WI38 (cell line): ENCODE measurements around the gene EPSTI1.

Experiments used
- H3K4me3 ChIP-seq: 2 replicates; pipeline ENCODE4 v1.5.1; 2011; ENCODE audit warnings: low read depth, mild to moderate bottlenecking, control low read depth, low read length
- TF ChIP-seq, protein P1 (sequence below): IDR thresholded peaks from 2 replicates; pipeline ENCODE4 v1.5.1; 2012; ENCODE audit warnings: low read depth, mild to moderate bottlenecking, control low read depth, low read length

EPSTI1 gene

DNA sequence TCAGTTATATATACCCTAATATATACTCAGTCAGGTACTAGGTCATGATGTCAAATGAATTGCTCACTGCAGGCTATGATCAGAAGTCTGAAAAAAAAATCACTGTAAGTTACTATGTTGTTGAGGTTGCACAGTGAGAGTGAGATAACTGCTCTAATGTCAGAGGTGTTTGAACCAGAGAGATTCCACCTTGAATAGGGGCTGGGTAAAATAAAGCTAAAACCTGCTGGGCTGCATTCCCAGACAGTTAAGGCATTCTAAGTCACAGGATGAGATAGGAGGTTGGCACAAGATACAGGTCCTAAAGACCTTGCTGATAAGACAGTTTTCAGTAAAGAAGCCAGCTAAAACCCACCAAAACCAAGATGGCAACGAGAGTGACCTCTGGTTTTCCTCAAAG is 10.2 kb downstream of the EPSTI1 start:
- TF ChIP-seq, protein P1, sequence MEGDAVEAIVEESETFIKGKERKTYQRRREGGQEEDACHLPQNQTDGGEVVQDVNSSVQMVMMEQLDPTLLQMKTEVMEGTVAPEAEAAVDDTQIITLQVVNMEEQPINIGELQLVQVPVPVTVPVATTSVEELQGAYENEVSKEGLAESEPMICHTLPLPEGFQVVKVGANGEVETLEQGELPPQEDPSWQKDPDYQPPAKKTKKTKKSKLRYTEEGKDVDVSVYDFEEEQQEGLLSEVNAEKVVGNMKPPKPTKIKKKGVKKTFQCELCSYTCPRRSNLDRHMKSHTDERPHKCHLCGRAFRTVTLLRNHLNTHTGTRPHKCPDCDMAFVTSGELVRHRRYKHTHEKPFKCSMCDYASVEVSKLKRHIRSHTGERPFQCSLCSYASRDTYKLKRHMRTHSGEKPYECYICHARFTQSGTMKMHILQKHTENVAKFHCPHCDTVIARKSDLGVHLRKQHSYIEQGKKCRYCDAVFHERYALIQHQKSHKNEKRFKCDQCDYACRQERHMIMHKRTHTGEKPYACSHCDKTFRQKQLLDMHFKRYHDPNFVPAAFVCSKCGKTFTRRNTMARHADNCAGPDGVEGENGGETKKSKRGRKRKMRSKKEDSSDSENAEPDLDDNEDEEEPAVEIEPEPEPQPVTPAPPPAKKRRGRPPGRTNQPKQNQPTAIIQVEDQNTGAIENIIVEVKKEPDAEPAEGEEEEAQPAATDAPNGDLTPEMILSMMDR: no peak
- no peak overlapping the region for H3K4me3 ChIP-seq

DNA sequence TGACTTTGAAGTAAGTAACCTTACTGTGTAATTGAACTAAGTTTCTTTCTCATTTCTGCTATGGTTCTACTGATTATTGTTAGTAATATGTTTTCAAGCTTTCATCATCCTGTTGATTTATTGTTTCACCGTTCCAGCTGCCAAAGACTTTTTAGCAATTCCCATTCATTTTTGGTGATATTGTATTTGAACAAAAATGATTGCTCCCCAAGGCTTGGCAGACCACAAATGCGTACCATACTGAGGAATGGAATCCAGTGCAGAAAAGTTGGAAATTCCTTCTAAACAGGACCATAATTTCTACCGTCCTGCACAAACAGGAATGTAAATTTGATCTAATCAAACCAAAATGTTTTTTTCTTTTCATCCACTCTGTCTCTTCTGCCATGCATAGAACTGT is 10.7 kb downstream of the EPSTI1 start:
- TF ChIP-seq, protein P1: no peak
- H3K4me3 ChIP-seq: no peak overlapping the region

DNA sequence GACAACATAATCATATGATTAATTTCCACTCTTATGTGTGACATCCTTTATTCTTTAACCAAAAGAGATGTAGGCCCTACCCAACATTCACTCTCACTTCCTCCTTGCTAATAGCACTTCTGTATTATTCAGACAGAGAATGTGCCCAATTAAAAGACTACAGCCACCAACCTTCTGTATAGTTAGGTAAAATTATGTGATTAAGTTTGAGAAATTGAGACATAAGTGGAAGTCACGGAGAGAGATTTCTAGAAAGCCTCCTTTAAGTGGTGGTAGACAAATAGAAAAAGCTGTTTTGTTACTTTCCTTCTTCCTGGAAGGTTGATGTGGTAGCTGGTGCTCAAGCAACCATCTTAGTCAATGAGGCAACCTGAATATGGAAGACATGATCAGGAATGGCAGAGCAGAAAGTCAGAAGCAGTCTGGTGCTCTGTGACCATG is 14.8 kb downstream of the EPSTI1 start:
- TF ChIP-seq, protein P1: no peak

DNA sequence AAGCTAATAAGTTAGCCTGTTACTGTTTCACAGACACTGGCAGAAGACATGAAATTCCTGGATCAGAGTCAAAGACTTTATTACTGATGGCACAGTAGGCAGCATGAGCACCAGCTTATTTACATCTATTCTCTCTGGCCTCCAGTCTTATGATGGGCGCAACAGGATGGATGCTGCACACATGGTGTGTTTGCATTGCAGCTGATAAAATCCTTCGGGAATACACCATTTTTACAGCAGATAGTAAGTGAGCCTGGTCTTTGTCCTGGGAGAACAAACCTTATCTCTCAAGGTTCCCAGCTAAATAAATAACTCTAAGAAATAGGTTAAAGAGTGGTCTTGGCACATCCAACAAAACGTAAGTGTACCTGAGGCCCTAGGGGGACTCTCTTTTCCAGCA is 16.0 kb downstream of the EPSTI1 start:
- H3K4me3 ChIP-seq: no peak overlapping the region
- TF ChIP-seq, protein P1: no peak

More for the DNA sequence above, 14.8 kb downstream of the EPSTI1 start:
- H3K4me3 ChIP-seq: no peak overlapping the region

DNA sequence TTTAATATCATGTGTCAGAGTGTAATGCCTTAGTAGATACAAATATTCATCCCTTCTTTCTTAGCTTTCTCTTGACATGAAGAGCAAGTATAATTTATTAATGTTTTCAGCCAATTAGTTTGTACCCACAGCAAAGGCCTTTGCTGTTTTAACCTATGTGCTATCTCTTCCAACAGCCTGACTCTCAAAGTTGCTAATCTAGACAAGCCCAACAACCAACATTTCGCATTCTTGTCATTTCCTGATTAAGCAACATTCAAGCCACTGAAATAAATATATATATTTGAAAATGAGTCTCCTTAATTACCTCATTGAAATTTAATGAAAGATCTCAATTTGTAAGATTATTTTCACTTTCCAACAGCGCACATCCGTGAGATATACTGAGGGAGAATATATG is 18.5 kb downstream of the EPSTI1 start:
- TF ChIP-seq, protein P1: no peak

DNA sequence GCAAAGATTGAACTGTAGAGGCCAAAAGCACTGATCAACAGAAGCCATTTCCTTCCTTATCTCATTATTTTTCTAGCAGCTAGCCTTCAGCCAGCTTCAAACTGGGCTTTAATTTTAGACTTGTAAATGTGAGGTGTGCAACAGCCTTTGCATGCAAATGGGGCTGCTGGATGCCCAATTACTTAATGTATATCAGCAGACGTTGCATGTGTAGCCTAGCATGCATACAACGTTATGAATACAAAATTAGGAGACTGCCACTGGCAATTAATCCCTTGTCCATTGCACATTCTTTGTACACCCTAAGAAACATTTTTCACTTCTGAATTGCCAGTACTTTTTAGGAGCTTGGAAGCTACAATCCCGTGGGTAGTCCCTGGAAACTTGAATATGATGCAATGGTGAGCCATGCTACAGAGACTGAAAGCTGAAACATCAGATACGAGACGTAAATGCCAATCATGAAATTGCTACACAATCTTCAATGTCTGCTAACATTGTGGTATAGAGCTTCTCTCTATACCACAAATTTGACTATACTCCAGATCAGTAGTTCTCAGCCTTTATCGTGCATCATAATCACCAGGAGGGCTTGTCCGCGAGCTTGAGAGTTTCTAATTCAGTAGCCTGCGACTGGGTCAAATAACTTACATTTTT is 20.2 kb downstream of the EPSTI1 start:
- TF ChIP-seq, protein P1: no peak
- H3K4me3 ChIP-seq: no peak overlapping the region

More for the DNA sequence above, 18.5 kb downstream of the EPSTI1 start:
- H3K4me3 ChIP-seq: no peak overlapping the region

DNA sequence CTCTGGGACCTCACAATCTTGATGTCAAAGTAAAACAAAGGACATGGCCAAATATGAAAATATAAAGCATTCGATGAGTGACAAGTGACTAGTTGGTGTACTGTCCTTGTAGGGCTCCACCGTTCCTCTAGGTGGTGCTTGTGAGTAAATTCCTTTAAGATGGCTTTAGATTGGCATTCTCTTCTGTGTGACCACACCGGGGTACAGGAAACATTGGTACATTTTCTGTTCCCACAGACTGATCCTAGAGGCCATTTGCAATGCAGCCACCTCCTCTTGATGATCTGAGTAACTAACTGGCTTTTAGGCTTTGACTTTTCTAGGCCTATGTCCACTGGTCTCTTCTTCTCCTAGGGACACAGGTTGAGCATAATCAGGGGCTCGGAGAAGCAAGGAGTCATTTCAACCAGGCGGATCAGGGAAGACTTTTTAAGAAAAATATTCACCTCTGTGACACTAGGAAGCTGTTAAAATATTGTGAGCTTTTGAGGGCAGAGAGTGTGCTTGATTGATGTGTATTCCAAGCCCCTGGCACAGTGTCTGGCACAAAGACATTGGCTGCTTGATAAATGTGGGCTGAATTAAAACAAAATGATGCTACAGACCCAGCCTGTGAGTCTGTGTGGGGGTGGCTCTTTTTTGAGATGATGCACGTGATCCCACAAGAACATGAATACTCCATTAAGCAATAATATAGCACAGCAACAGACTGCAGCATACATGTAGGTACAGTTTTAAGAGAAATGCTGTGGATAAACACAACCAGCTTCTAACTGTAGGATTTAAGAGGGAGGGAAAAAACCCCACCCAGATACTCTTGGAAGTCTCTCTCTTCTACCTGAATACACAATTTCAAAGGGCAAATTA is 21.0 kb downstream of the EPSTI1 start:
- TF ChIP-seq, protein P1: peak; percentile 59
- H3K4me3 ChIP-seq: no peak overlapping the region
